ENCODE data around the gene PRSS23. TPM values are rescaled to one million over a fixed set of nuclear protein-coding genes. Genes with fewer than 3 reads are reported as not detected.
"Not testable (repeated sequence)": the region's sequence is repeated elsewhere in the genome, so short reads cannot be mapped to it uniquely, and the experiment has no call there.

Gene PRSS23
- polyA plus RNA-seq, 3 donors: 11.2 to 33.3 (median 29.1) TPM

DNA sequence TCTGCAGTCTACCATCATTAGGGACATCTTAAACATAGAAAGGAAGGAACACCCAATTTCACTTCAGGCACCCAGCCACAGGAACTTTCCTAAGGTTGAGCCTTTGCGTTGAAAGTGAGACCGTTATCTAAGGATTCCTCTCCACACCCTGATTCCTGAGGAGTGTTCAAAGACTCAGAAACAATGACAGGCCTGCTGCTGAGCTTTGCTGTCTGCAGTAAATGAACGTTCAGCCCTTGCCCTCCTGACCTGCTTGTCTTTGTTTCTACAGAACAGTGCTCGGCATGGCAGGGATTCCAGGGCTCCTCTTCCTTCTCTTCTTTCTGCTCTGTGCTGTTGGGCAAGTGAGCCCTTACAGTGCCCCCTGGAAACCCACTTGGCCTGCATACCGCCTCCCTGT, 7.0 kb downstream of the PRSS23 start:
- WGBS, 3 donors: 67 to 81% (median 78%) methylated on average over 5 of the region's 5 CpGs
- H3K27ac ChIP-seq (ENCODE audit: low read depth, low read length): no peak overlapping the region

DNA sequence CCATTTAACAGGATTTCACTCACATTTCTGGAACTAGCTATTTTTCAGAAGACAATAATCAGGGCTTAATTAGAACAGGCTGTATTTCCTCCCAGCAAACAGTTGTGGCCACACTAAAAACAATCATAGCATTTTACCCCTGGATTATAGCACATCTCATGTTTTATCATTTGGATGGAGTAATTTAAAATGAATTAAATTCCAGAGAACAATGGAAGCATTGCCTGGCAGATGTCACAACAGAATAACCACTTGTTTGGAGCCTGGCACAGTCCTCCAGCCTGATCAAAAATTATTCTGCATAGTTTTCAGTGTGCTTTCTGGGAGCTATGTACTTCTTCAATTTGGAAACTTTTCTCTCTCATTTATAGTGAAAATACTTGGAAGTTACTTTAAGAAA, 9.2 kb downstream of the PRSS23 start:
- H3K27ac ChIP-seq (ENCODE audit: low read depth, low read length): no peak overlapping the region

DNA sequence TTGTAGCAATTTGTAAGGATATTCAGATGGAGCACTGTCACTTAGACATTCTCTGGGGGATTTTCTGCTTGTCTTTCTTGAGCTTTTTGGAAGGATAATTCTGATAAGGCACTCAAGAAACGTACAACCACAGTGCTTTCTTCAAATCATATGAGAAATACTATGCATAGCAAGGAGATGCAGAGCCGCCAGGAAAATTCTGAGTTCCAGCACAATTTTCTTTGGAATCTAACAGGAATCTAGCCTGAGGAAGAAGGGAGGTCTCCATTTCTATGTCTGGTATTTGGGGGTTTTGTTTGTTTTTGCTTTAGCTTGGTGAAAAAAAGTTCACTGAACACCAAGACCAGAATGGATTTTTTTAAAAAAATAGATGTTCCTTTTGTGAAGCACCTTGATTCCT, 9.9 kb downstream of the PRSS23 start:
- WGBS, 3 donors: 76 to 78% (median 78%) methylated on average over 2 of the region's 2 CpGs
- no peak overlapping the region for H3K27ac ChIP-seq (ENCODE audit: low read depth, low read length)

DNA sequence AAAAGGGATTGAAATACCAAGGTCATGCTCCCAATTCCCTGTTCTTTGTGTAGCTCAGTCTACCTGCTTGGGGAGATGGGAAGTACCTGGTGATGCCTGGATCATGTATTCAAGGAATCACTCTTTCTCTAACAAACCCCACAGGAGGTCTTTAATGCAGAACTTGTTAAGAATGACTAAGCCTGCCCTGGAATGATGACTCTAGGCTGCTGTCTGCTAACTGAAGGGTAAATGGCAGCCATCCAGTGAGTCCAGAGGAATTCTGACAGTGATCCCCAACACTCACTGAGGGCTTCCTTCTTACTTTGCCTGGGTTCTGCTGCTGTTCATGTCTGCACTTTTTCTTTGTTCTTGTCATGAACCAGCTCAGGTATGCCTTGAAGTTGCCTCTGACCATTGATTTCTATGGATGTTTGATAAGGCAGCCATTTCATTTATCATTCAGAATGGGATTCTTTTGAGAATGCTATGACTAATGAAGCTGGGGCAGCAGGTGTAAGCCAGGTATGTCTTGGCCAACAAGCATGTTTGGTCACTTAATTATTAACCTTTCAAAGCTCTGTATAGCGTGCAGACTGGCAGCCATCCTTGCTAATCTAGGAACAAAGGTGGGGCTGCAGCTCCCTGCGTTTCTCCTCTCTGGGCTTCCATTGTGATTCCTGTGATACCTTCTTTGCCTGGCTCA, 11.4 kb downstream of the PRSS23 start:
- H3K27ac ChIP-seq (ENCODE audit: low read depth, low read length): no peak overlapping the region
- WGBS, 3 donors: 37 to 94% (median 89%) methylated on average over 2 of the region's 2 CpGs

DNA sequence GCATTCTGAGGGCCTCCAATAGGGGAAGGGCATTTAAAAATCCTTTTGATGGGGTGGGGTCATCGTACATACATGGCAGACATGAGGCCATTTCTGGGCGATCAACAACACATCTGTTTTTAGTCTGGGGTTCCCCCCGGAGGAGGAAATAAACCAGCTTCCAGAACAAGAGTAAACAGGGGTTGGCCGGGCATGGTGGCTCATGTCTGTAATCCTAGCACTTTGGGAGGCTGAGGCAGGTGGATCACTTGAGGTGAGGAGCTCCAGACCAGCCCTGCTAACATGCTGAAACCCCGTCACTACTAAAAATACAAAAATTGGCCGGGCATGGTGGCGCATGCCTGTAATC, 12.0 kb downstream of the PRSS23 start:
- no peak overlapping the region for H3K27ac ChIP-seq (ENCODE audit: low read depth, low read length)
- 63 to 95% (median 82%) methylated on average over 7 of the region's 7 CpGs for WGBS, 3 donors

DNA sequence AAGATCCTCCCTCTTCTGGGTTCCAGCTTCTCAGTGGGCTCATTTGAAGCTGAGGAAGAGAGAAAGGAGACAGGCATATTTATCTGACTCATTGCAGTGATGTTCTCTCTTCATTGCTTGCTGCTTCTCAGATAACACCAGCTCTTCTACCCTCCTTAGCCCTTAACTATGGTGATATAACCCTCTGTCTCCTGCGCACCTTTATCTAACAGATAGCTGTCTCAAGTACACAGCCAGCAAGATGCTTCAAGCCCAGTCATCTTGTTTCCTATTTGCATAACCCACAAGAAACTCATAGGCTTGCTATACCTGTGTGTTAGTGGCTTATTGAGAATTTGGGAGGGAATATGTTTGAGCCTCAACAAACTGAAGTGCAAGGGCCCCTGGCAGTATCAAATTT, 12.6 kb downstream of the PRSS23 start:
- H3K27ac ChIP-seq (ENCODE audit: low read depth, low read length): no peak overlapping the region
- WGBS, 3 donors: 70 to 94% (median 84%) methylated on average over 1 of the region's 1 CpG

DNA sequence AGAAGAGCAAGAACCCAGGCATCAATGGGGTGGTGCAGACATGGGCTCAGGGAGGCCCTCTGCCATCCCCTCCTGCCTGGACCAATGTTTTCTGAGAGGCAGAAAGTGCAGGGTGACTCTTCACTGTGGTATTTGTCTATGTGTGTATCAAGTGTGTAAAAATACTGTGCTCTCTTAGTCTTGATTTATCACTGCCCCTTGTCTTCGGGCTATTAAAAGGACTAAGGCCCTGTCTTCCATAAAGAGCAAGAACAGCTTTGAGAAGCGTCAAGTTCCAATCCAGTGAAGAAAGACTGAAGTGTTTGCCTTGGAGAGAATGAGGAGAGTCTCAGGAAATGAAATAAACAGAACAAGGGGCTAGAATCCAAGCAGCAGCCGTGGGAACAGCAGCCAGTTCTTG, 14.4 kb downstream of the PRSS23 start:
- 69 to 76% (median 71%) methylated on average over 3 of the region's 3 CpGs for WGBS, 3 donors
- no peak overlapping the region for H3K27ac ChIP-seq (ENCODE audit: low read depth, low read length)

DNA sequence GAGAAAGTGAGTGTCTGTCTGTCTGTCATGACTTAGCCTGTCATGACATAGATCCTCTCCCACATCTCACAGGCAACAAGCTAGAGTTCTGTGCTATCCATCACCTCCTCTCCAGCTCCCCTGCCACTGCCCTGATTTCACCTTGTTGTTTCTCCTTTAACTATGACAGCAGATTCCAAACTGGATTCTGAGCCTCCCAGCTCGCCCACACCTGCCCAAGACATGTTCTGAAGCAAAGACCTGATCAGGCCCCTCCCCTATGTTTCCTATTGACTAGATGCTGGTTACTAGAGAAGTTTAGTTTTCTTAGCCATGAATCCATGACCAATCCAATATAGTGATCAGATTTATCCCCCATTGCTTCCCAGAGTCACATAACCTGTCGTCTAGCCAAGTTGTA, 15.4 kb downstream of the PRSS23 start:
- no peak overlapping the region for H3K27ac ChIP-seq (ENCODE audit: low read depth, low read length)
- 65 to 98% (median 95%) methylated on average over 2 of the region's 2 CpGs for WGBS, 3 donors

DNA sequence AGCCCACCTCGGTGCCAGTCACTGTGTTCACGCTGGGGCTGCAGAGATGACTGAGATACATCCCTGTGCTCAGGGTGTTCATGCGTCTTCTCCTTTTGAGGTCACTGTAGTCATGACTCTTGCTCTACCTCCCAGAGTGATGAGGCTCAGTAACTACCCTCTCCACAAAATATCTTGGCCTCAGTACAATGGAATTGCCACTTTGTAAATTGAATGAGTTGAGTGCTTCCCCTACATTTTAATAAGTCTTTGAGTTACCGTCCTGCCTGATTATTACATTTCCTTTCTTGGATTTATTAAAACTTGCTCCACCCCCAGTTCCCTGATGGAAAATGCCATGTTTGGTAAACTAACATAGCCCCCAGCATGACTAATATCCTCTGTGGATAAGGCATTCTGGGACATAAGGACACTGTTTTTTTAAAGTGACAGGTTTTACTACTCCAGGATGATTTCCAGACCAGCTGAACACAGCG, 15.9 kb downstream of the PRSS23 start:
- 74 to 85% (median 76%) methylated on average over 5 of the region's 5 CpGs for whole genome bisulfite sequencing, 3 donors
- H3K27ac ChIP-seq (ENCODE audit: low read depth, low read length): no peak overlapping the region

DNA sequence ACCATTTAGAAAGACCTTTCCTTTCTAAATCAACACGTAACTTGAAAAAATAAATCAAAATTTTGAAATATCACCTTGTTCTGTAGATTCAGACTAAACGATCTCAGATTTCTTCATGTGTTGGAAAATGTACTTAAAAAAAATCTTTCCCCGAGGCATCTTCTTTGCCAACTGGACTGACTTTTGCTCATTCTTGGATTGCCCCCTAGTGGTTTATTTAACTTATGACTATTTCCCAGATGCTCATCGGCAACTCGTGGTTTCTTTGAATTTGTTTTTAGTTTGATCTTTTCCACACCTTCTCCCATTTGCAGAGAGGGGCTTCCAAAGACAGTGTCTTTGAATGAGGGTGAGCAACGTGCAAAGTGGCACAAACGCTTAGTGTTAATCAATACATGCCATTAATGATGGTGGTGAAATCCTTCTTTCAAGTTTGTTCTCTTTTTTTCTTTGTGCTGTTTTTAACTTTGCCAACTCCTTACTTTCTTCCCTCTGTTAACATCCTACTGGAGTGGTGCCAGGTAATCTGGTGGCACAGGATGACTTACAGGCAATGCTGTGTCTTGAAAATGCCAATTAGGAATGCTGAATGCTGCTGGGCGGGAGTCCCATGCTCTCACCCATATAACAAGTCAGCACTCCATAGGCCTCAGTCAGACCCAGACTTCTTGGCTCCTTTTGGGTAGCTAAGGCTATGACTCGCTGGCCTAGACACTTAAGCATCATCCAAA, 18.3 kb downstream of the PRSS23 start:
- H3K27ac ChIP-seq (ENCODE audit: low read depth, low read length): no peak overlapping the region
- WGBS, 3 donors: 15 to 17% (median 16%) methylated on average over 9 of the region's 9 CpGs

DNA sequence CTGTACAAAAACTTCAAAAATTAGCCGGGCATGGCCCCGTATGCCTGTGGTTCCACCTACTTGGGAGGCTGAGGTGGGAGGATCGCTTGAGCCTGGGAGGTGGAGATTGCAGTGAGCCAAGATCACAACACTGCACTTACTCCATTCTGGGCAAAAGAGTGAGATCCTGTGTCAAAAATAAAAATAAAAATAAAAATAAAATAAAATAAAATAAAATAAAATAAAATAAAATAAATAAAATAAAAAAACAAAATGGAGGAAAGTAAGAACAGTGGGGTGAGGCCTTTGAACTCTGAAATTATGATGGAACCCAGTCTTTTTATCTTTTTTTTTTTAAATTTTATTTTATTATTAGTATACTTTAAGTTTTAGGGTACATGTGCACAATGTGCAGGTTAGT, 23.8 kb downstream of the PRSS23 start:
- WGBS, 3 donors: 98 to 99% (median 99%) methylated on average over 3 of the region's 3 CpGs

DNA sequence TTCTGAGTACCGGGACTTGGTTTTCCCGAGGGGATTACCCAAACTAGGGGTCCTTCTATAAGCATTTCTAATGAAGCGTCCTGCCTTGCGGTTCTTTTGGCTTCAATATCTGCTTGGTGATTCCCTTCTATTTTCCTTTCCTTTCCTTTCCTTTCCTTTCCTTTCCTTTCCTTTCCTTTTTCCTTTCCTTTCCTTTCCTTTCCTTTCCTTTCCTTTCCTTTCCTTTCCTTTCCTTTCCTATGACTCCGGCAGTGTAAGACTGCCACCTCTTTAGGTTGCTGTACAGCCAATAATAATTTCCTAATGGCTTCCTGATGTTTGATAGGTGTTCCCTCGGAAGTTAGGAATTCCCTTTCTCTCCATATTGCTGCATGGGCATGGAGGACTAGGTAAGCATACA, 34.0 kb downstream of the PRSS23 start:
- H3K27ac ChIP-seq (ENCODE audit: low read depth, low read length): not testable (repeated sequence)
- 95 to 97% (median 95%) methylated on average over 6 of the region's 6 CpGs for WGBS, 3 donors

More for the DNA sequence above, 23.8 kb downstream of the PRSS23 start:
- H3K27ac ChIP-seq (ENCODE audit: low read depth, low read length): not testable (repeated sequence)

DNA sequence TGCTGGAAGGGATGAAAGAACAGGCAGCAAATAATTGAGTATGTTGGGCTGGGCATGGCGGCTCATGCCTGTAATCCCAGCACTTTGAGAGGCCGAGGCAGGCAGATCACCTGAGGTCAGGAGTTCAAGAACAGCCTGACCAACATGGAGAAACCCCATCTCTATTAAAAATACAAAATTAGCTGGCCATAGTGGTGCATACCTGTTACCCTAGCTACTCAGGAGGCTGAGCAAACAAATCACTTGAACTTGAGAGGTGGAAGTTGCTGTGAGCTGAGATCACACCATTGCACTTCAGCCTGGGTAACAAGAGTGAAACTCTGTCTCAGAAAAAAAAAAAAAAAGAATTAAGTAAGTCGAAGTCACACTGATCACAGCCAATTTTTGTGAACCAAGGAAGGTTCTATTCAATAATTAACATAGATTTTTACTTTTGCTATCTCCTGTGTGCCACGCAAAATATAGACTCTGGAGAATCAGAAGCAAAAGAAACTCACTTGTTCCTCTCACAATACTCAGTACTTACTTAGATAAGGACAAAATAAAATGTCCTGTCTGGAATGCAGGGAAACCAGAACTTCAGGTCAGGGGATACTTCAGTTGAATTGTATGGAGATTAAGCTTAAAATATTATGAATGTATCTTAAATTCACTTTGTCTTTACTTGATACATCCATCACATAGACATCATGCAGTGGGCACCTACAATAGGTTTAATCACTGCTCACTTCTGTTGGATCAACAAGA, 44.6 kb downstream of the PRSS23 start:
- WGBS, 3 donors: 71 to 90% (median 88%) methylated on average over 4 of the region's 4 CpGs
- not testable (repeated sequence) for H3K27ac ChIP-seq (ENCODE audit: low read depth, low read length)

DNA sequence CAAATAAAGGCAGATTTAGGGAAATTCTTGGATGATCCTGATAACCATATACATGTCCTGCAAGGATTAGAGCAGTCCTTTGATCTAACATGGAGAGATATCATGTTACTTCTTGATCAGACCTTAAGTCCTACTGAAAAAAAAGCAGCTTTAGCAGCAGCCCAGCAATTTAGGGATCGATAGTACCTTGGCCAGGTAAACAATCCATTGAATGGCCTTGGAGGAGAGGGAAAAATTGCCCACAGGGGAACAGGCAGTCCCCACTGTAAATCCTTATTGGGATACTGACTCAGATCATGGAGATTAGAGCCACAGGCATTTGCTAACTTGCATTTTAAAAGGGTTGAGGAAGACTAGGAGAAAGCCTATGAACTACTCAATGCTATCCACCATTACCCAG, 47.8 kb downstream of the PRSS23 start:
- 29 to 83% (median 73%) methylated on average over 1 of the region's 1 CpG for WGBS, 3 donors
- H3K27ac ChIP-seq (ENCODE audit: low read depth, low read length): no peak overlapping the region

DNA sequence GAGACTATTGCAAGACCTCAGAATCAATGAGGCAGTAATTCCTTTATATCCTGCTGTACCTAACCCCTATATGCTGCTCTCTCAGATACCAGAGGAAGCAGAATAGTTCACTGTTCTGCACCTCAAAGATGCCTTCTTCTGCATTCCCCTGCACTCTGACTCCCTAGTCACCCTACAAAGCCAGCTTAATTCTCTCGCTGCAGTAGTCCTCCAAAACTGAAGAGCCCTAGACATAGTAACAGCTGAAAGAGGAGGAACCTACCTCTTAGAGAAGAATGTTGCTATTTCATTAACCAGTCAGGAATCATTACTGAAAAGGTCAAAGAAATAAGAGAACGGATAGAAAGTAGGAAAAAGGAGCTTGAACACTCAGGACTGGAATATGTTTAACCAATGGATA, 49.3 kb downstream of the PRSS23 start:
- no peak overlapping the region for H3K27ac ChIP-seq (ENCODE audit: low read depth, low read length)
- WGBS, 3 donors: 93 to 98% (median 96%) methylated on average over 2 of the region's 2 CpGs

Other genes with a start within 250 kb of the PRSS23 start
- gene ME3, start 127.9 kb upstream of the PRSS23 start, polyA plus RNA-seq: 10 to 100 TPM in 2 of 3 donors, 1 to 10 TPM in 1; 7.6 to 29.4 (median 14.5) TPM
- 10 to 100 TPM; 14.9 to 87.5 (median 36.3) TPM for gene FZD4, start 154.9 kb downstream of the PRSS23 start, polyA plus RNA-seq
- gene TMEM135, start 237.4 kb downstream of the PRSS23 start, polyA plus RNA-seq: 10 to 100 TPM in 2 of 3 donors, 1 to 10 TPM in 1; 4.8 to 26.3 (median 14.6) TPM

All from adipose tissue (tissue), 3 donors.